Right kidney (tissue), 1 donor: ENCODE results near the gene RNPEP.
"Not testable (repeated sequence)": the region's sequence is repeated elsewhere in the genome, so short reads cannot be mapped to it uniquely, and the experiment has no call there.

Experiments
- DNase-seq: peaks from one replicate; pipeline ENCODE4 v3.0.0-alpha.2; 2016

RNPEP gene

GRCh38 chr1:202034683-202035462 is 52.4 kb downstream of the RNPEP start:
- peak; percentile 74 for DNase-seq

GRCh38 chr1:202036595-202037387 is 54.3 kb downstream of the RNPEP start:
- DNase-seq, result no peak

- no peak for DNase-seq
Observed at GRCh38 chr1:202037706-202038296, 55.4 kb downstream of the RNPEP start.

GRCh38 chr1:202038688-202039346 is 56.4 kb downstream of the RNPEP start:
- DNase-seq, result no peak

- no peak for DNase-seq
Observed at GRCh38 chr1:202045705-202046104, 63.3 kb downstream of the RNPEP start.

GRCh38 chr1:202046227-202046626 is 63.8 kb downstream of the RNPEP start:
- no peak for DNase-seq

GRCh38 chr1:202046748-202047708 is 64.6 kb downstream of the RNPEP start:
- DNase-seq, result no peak

- no peak for DNase-seq
Observed at GRCh38 chr1:202047977-202048376, 65.5 kb downstream of the RNPEP start.

- DNase-seq, result no peak
Observed at GRCh38 chr1:202049129-202049528, 66.7 kb downstream of the RNPEP start.

- DNase-seq, result no peak
Observed at GRCh38 chr1:202054094-202054493, 71.6 kb downstream of the RNPEP start.

GRCh38 chr1:202054673-202055072 is 72.2 kb downstream of the RNPEP start:
- not testable (repeated sequence) for DNase-seq
